Mesenchymal stem cell (in vitro differentiated cells and primary cell): ENCODE measurements around the gene GFAP.

Experiments used
- DNase-seq: peaks from one replicate; pipeline ENCODE4 v3.0.0-alpha.2; 2013
- H2AFZ ChIP-seq: one replicate; pipeline ENCODE4 v1.6.1; 2013; ENCODE audit warnings: low read depth, mild to moderate bottlenecking, control low read depth, inconsistent platforms, low read length, moderate library complexity
- H2AK5ac ChIP-seq: 2 replicates; pipeline ENCODE4 v1.6.1; 2013; ENCODE audit warnings: low read length, moderate library complexity, mild to moderate bottlenecking, inconsistent platforms; ENCODE audit not compliant: severe bottlenecking
- H2BK120ac ChIP-seq: one replicate; pipeline ENCODE4 v1.6.1; 2013; ENCODE audit warnings: low read depth, mild to moderate bottlenecking, inconsistent platforms, low read length, moderate library complexity
- H2BK12ac ChIP-seq, 2 experiments: one replicate each; pipeline ENCODE4 v1.6.1; 2013; ENCODE audit warnings: inconsistent platforms in 2 of 2, low read length in 2 of 2, mild to moderate bottlenecking in 2 of 2, moderate library complexity in 2 of 2, control low read depth in 1 of 2
- H2BK15ac ChIP-seq: one replicate; pipeline ENCODE4 v1.6.1; 2013; ENCODE audit warnings: mild to moderate bottlenecking, low read depth, inconsistent platforms; ENCODE audit not compliant: poor library complexity, severe bottlenecking
- H2BK5ac ChIP-seq: 2 replicates; pipeline ENCODE4 v1.6.1; 2013; ENCODE audit warnings: low read depth, mild to moderate bottlenecking, low read length, control low read depth, inconsistent platforms; ENCODE audit not compliant: poor library complexity, severe bottlenecking
- H3K14ac ChIP-seq, 2 experiments: one replicate each; pipeline ENCODE4 v1.6.1; 2013; ENCODE audit warnings: inconsistent platforms in 2 of 2, low read length in 2 of 2, control low read depth in 1 of 2, mild to moderate bottlenecking in 1 of 2, moderate library complexity in 1 of 2
- H3K18ac ChIP-seq, 2 experiments: one replicate each; pipeline ENCODE4 v1.6.1; 2013; ENCODE audit warnings: inconsistent platforms in 2 of 2, low read length in 2 of 2, control low read depth in 1 of 2, low read depth in 1 of 2, mild to moderate bottlenecking in 1 of 2
- H3K23ac ChIP-seq, 2 experiments: one replicate each; pipeline ENCODE4 v1.6.1; 2013; ENCODE audit warnings: inconsistent platforms in 2 of 2, low read length in 2 of 2, mild to moderate bottlenecking in 2 of 2, moderate library complexity in 2 of 2, control low read depth in 1 of 2
- H3K27ac ChIP-seq: 2 replicates; pipeline ENCODE4 v1.5.1; 2013; ENCODE audit warnings: mild to moderate bottlenecking, moderate library complexity, low read length, control low read depth, inconsistent platforms; ENCODE audit not compliant: poor library complexity, severe bottlenecking
- H3K27me3 ChIP-seq, 2 experiments: 2 replicates each; pipeline versions ENCODE4 v1.6.1 to v1.7.0; 2013; ENCODE audit warnings: low read length in 2 of 2, mild to moderate bottlenecking in 2 of 2, moderate library complexity in 2 of 2, control low read depth in 1 of 2, inconsistent platforms in 1 of 2; ENCODE audit not compliant: control insufficient read depth in 1 of 2, insufficient read depth in 1 of 2
- H3K36me3 ChIP-seq, 2 experiments: 2 replicates each; pipeline versions ENCODE4 v1.6.1 to v1.7.0; 2013; ENCODE audit warnings: low read length in 2 of 2, control low read depth in 1 of 2, inconsistent platforms in 1 of 2, low read depth in 1 of 2, mild to moderate bottlenecking in 1 of 2; ENCODE audit not compliant: insufficient read depth in 2 of 2, control insufficient read depth in 1 of 2
- H3K4ac ChIP-seq, 2 experiments: one replicate each; pipeline ENCODE4 v1.6.1; 2013; ENCODE audit warnings: inconsistent platforms in 2 of 2, low read length in 2 of 2, mild to moderate bottlenecking in 2 of 2, moderate library complexity in 2 of 2, control low read depth in 1 of 2, low read depth in 1 of 2
- H3K4me1 ChIP-seq: 2 replicates; pipeline ENCODE4 v1.6.1; 2013; ENCODE audit warnings: low read depth, low read length, control low read depth; ENCODE audit not compliant: control insufficient read depth, insufficient read depth
- H3K4me2 ChIP-seq: 2 replicates; pipeline ENCODE4 v1.6.1; 2013; ENCODE audit warnings: low read length, mild to moderate bottlenecking, inconsistent platforms; ENCODE audit not compliant: poor library complexity, severe bottlenecking
- H3K4me3 ChIP-seq, 2 experiments: 2 replicates each; pipeline versions ENCODE4 v1.5.1 to v1.7.0; 2013; ENCODE audit warnings: low read length in 2 of 2, mild to moderate bottlenecking in 2 of 2, control low read depth in 1 of 2, low read depth in 1 of 2; ENCODE audit not compliant: insufficient read depth in 1 of 2
- H3K79me1 ChIP-seq: replicated peaks from 2 replicates; pipeline ENCODE4 v1.6.1; 2013; ENCODE audit warnings: mild to moderate bottlenecking, control low read depth, low read length, inconsistent platforms; ENCODE audit not compliant: poor library complexity, severe bottlenecking
- H3K9ac ChIP-seq: 2 replicates; pipeline ENCODE4 v1.7.0; 2013; ENCODE audit warnings: mild to moderate bottlenecking, low read length, moderate library complexity
- H3K9me3 ChIP-seq: 2 replicates; pipeline ENCODE4 v1.7.0; 2013; ENCODE audit warnings: mild to moderate bottlenecking, low read length; ENCODE audit not compliant: control insufficient read depth
- H4K8ac ChIP-seq: one replicate; pipeline ENCODE4 v1.6.1; 2013; ENCODE audit warnings: inconsistent platforms, mild to moderate bottlenecking, low read length, moderate library complexity
- H4K91ac ChIP-seq: one replicate; pipeline ENCODE4 v1.6.1; 2013; ENCODE audit warnings: mild to moderate bottlenecking, low read length, inconsistent platforms
- WGBS: methylation state at CpG from one replicate; pipeline ENCODE4 v1.1.7; 2013; ENCODE audit warnings: mixed read lengths; 5-methylcytosine and 5-hydroxymethylcytosine counted together

The GFAP gene

DNA sequence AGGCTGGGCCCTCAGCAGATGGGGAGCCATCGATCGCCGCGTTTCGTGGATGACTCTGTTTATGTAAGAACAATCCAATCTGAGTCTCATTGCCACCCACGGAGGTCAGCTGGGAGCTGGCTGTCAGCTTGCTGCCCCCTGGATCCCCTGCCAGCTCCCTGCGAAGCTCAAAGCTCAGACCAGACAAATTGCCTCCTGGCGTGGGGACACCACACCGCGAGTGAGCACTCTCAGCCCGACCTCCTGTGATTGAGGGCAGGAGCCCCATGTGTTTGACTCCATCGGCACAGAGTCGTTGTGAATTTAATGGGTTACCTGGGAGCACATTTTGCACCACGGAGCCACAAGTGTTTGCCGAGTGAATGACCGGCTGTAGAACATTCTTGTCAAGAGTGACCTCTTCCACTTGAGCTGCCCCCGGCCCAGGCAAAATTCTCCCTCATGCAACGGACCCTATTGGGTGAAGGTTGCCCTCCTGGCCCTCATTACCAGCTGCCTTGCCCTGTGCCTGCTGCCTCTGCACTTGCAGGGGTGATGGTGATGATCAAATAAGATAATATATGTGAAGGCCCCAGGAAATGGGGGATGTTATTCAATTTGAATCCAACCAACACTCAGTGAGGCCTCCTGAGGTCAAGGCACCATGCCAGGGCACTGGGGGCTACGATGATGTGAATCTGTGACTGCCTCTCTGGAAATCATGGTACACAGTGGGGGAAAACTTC, 7.6 kb upstream of the GFAP start:
- no peak overlapping the region for H3K18ac ChIP-seq
- H3K79me1 ChIP-seq, result peaks cover 3% of the 10 kb centered on the region
- H3K27me3 ChIP-seq, result peaks cover 8 to 25% of the 10 kb centered on the region in 2 experiments
- H2AFZ ChIP-seq, result no peak overlapping the region
- H2BK5ac ChIP-seq, result no peak overlapping the region
- H3K27ac ChIP-seq, result no peak overlapping the region
- no peak overlapping the region for H4K91ac ChIP-seq
- H3K36me3 ChIP-seq, result peaks cover 3 to 13% of the 10 kb centered on the region in 2 experiments
- no peak overlapping the region for H3K4ac ChIP-seq
- peak overlapping the region; percentile 8 for H2BK15ac ChIP-seq
- H4K8ac ChIP-seq, result no peak overlapping the region
- H3K4me2 ChIP-seq, result no peak overlapping the region
- H3K14ac ChIP-seq, result no peak overlapping the region
- H3K4me1 ChIP-seq, result peaks cover 2% of the 10 kb centered on the region
- no peak overlapping the region for H2BK12ac ChIP-seq
- no peak overlapping the region for H3K9ac ChIP-seq
- H3K9me3 ChIP-seq, result no peaks in the 10 kb centered on the region
- peak overlapping the region in 1 of 2 experiments; percentile 40 for H3K4me3 ChIP-seq
- H2AK5ac ChIP-seq, result no peak overlapping the region
- DNase-seq, result no peak
- whole genome bisulfite sequencing, result 91% methylated on average over 19 of the region's 19 CpGs
- no peak overlapping the region for H2BK120ac ChIP-seq
- H3K23ac ChIP-seq, result no peak overlapping the region

DNA sequence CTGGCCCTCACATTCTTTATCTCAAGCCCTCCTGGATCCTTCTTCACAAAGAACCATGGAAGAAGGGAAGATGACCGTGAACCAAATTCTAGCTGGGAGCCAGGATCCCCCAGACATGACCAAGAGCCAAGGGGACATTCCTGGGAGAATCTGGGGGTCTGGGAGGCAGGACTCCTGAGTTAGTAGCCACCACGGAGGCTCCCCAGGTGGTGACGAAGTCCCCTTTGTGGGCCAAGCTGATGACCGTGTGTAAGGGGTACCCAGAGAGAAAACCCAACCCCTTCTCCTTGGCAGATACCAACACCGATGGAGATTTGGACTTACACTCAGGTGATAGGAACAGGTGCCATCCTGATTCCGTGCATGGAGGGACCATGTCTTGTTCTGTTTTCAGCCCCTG, 6.8 kb upstream of the GFAP start:
- H3K4me2 ChIP-seq, result no peak overlapping the region

DNA sequence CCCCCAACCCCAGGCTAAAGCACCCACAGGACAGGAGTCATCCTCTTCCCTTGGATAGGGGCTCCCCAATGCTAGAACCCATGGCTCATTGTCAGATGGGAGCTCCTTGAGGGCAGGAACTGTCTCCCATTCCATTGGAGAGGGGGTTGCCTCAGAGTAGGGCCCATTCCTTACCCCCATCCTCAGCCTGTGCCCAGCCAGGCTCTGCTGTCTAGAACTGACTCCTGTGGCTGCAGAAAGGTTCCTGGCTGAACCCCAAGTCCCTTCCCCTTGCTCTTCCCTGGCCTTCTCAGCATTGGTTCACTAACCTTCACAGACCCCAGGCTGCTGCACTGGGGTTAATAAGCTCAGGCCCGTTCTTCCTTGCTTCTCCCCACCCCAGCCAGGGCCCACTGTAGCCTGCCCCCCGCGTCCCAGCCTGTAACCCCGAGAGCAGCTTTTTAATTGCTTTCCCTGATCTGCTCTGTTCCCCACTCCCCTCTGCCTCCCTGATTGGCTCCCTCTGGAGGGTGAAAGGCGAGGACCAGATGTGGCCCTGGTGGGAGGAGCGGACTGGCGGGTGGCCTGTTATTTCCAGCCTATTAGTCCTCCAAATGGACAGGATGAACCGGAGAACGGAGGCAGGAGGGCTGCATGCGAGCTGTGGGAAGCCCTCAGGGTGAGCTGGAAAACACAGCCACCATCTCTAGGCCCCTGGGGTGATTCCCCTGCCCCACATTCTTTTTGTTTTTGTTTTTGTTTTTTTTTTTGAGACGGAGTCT, 6.0 kb upstream of the GFAP start:
- H4K8ac ChIP-seq, result peak overlapping the region; percentile 43
- no peak overlapping the region for H2BK12ac ChIP-seq
- H3K4me3 ChIP-seq, result no peak overlapping the region
- H3K27me3 ChIP-seq, result peaks cover 8 to 25% of the 10 kb centered on the region in 2 experiments
- H4K91ac ChIP-seq, result no peak overlapping the region
- H2AFZ ChIP-seq, result no peak overlapping the region
- H2AK5ac ChIP-seq, result no peak overlapping the region
- no peak overlapping the region for H2BK120ac ChIP-seq
- no peak overlapping the region for H3K14ac ChIP-seq
- no peak overlapping the region for H3K4me2 ChIP-seq
- peaks cover 3% of the 10 kb centered on the region for H3K79me1 ChIP-seq
- WGBS, result 50% methylated on average over 11 of the region's 11 CpGs
- no peak overlapping the region for H3K4ac ChIP-seq
- no peaks in the 10 kb centered on the region for H3K9me3 ChIP-seq
- no peak overlapping the region for H3K18ac ChIP-seq
- no peak overlapping the region for H3K27ac ChIP-seq
- peak overlapping the region; percentile 3 for H2BK15ac ChIP-seq
- H3K36me3 ChIP-seq, result peaks cover 0 to 5% of the 10 kb centered on the region in 2 experiments
- H2BK5ac ChIP-seq, result no peak overlapping the region
- H3K4me1 ChIP-seq, result peaks cover 16% of the 10 kb centered on the region
- H3K23ac ChIP-seq, result no peak overlapping the region
- DNase-seq, result no peak
- no peak overlapping the region for H3K9ac ChIP-seq

More for the DNA sequence above, 6.8 kb upstream of the GFAP start:
- no peak overlapping the region for H2AK5ac ChIP-seq
- H2BK12ac ChIP-seq, result no peak overlapping the region
- H2BK120ac ChIP-seq, result peak overlapping the region; percentile 29
- peaks cover 7% of the 10 kb centered on the region for H3K4me1 ChIP-seq
- H3K9me3 ChIP-seq, result no peaks in the 10 kb centered on the region
- H4K8ac ChIP-seq, result no peak overlapping the region
- peaks cover 3% of the 10 kb centered on the region for H3K79me1 ChIP-seq
- H3K27me3 ChIP-seq, result peaks cover 8 to 25% of the 10 kb centered on the region in 2 experiments
- H3K27ac ChIP-seq, result no peak overlapping the region
- no peak overlapping the region for H4K91ac ChIP-seq
- peaks cover 0 to 9% of the 10 kb centered on the region in 2 experiments for H3K36me3 ChIP-seq
- H3K4ac ChIP-seq, result no peak overlapping the region
- WGBS, result 95% methylated on average over 6 of the region's 6 CpGs
- H3K23ac ChIP-seq, result no peak overlapping the region
- no peak overlapping the region for H3K9ac ChIP-seq
- no peak overlapping the region for H2BK15ac ChIP-seq
- no peak overlapping the region for H3K14ac ChIP-seq
- H2AFZ ChIP-seq, result no peak overlapping the region
- H3K4me3 ChIP-seq, result no peak overlapping the region
- no peak overlapping the region for H3K18ac ChIP-seq
- no peak for DNase-seq
- no peak overlapping the region for H2BK5ac ChIP-seq

DNA sequence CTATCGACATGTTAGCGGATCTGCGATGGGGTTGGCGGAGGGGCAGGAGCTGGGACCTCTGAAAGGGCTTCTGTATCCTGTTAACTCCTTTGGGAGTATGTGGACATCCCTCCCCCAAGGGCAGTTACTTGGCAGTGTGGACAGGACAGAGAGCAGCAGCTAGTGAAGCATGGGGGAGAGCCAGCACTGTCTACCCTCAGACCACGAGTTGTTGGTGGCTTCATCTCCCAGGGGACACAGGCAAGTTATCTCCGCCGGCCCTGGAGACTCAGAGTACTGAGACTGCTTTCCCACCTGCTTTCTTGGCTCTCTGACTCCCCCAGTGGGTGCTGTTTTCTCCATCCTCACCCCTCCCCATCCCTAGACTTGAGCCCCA, 5.3 kb upstream of the GFAP start:
- H3K4ac ChIP-seq, result no peak overlapping the region
- no peak overlapping the region for H3K14ac ChIP-seq
- H2BK12ac ChIP-seq, result peak overlapping the region in 1 of 2 experiments; percentile 29
- H2BK120ac ChIP-seq, result no peak overlapping the region
- H3K4me3 ChIP-seq, result no peak overlapping the region
- no peak overlapping the region for H2BK5ac ChIP-seq
- no peaks in the 10 kb centered on the region for H3K79me1 ChIP-seq
- no peak overlapping the region for H2BK15ac ChIP-seq
- no peak for DNase-seq
- H2AFZ ChIP-seq, result no peak overlapping the region
- no peak overlapping the region for H3K23ac ChIP-seq
- no peak overlapping the region for H2AK5ac ChIP-seq
- no peaks in the 10 kb centered on the region for H3K9me3 ChIP-seq
- WGBS, result 79% methylated on average over 7 of the region's 7 CpGs
- H4K8ac ChIP-seq, result no peak overlapping the region
- H3K27ac ChIP-seq, result no peak overlapping the region
- no peak overlapping the region for H4K91ac ChIP-seq
- no peak overlapping the region for H3K18ac ChIP-seq
- H3K4me1 ChIP-seq, result peaks cover 20% of the 10 kb centered on the region
- H3K4me2 ChIP-seq, result no peak overlapping the region
- H3K27me3 ChIP-seq, result peaks cover 8 to 26% of the 10 kb centered on the region in 2 experiments
- H3K36me3 ChIP-seq, result no peaks in the 10 kb centered on the region
- H3K9ac ChIP-seq, result no peak overlapping the region
